Subcutaneous abdominal adipose tissue (tissue), 5 donors: ENCODE data around the gene GALNT8.

ENCODE experiments used
- H3K27ac ChIP-seq: one replicate; pipeline ENCODE4 v1.7.0; 2013; ENCODE audit warnings: low read depth, mild to moderate bottlenecking, inconsistent platforms, low read length, moderate library complexity
- H3K27me3 ChIP-seq, 5 donors: one replicate each; pipeline ENCODE4 v1.7.0; 2013; ENCODE audit warnings: low read length in 5 of 5, inconsistent platforms in 1 of 5; ENCODE audit not compliant: control insufficient read depth in 5 of 5, insufficient read depth in 4 of 5
- H3K36me3 ChIP-seq, 5 donors: one replicate each; pipeline ENCODE4 v1.7.0; 2013; ENCODE audit warnings: low read length in 5 of 5; ENCODE audit not compliant: control insufficient read depth in 5 of 5, insufficient read depth in 5 of 5
- H3K4me1 ChIP-seq, 5 donors: one replicate each; pipeline ENCODE4 v1.7.0; 2013; ENCODE audit warnings: low read length in 5 of 5, mild to moderate bottlenecking in 3 of 5, moderate library complexity in 1 of 5; ENCODE audit not compliant: control insufficient read depth in 5 of 5, insufficient read depth in 5 of 5
- H3K4me3 ChIP-seq, 5 donors: one replicate each; pipeline ENCODE4 v1.7.0; 2013; ENCODE audit warnings: low read length in 5 of 5, low read depth in 1 of 5
- H3K9ac ChIP-seq, 5 donors: one replicate each; pipeline ENCODE4 v1.7.0; 2013; ENCODE audit warnings: low read length in 5 of 5, mild to moderate bottlenecking in 4 of 5, moderate library complexity in 3 of 5
- H3K9me3 ChIP-seq, 5 donors: one replicate each; pipeline ENCODE4 v1.7.0; 2013; ENCODE audit warnings: low read length in 5 of 5; ENCODE audit not compliant: control insufficient read depth in 5 of 5
- donor health status: healthy.
- donor health status: healthy.
- donor health status: healthy.
- donor health status: healthy.
- donor health status: healthy.

Gene GALNT8

GRCh38 chr12:4809013-4809448 lies 88.8 kb downstream of the GALNT8 start:
- Histone ChIP-seq H3K4me1 (peaks cover 0 to 14% (median 11%) of the 10 kb centered on the region in 5 donors), H3K9me3 (no peaks in the 10 kb centered on the region), H3K27ac (no peak overlapping the region), H3K9ac (no peak overlapping the region), H3K27me3 (peaks cover 5 to 41% (median 30%) of the 10 kb centered on the region in 5 donors), H3K36me3 (no peaks in the 10 kb centered on the region), H3K4me3 (peak overlapping the region in 4 of 5 donors; percentile 36 to 60 (median 52))

- Histone ChIP-seq H3K9ac (no peak overlapping the region), H3K4me1 (peaks cover 0 to 14% (median 11%) of the 10 kb centered on the region in 5 donors), H3K36me3 (no peaks in the 10 kb centered on the region), H3K4me3 (peak overlapping the region in 4 of 5 donors; percentile 36 to 60 (median 52)), H3K27ac (no peak overlapping the region), H3K27me3 (peaks cover 5 to 41% (median 30%) of the 10 kb centered on the region in 5 donors), H3K9me3 (no peaks in the 10 kb centered on the region)
These were observed 89.4 kb downstream of the GALNT8 start for GRCh38 chr12:4809449-4810218.

GRCh38 chr12:4810219-4810671 lies 90.0 kb downstream of the GALNT8 start:
- Histone ChIP-seq H3K9me3 (no peaks in the 10 kb centered on the region), H3K36me3 (no peaks in the 10 kb centered on the region), H3K27ac (no peak overlapping the region), H3K4me3 (peak overlapping the region in 3 of 5 donors; percentile 36 to 60 (median 49)), H3K9ac (no peak overlapping the region), H3K4me1 (peaks cover 0 to 14% (median 11%) of the 10 kb centered on the region in 5 donors), H3K27me3 (peaks cover 5 to 41% (median 30%) of the 10 kb centered on the region in 5 donors)

- Histone ChIP-seq H3K27me3 (peaks cover 5 to 38% (median 30%) of the 10 kb centered on the region in 5 donors), H3K9ac (no peak overlapping the region), H3K9me3 (no peaks in the 10 kb centered on the region), H3K27ac (no peak overlapping the region), H3K36me3 (no peaks in the 10 kb centered on the region), H3K4me3 (no peak overlapping the region), H3K4me1 (peaks cover 0 to 14% (median 11%) of the 10 kb centered on the region in 5 donors)
These were observed 92.6 kb downstream of the GALNT8 start for GRCh38 chr12:4812624-4813327.

GRCh38 chr12:4813741-4814140 lies 93.5 kb downstream of the GALNT8 start:
- Histone ChIP-seq H3K9me3 (no peaks in the 10 kb centered on the region), H3K9ac (no peak overlapping the region), H3K27me3 (peaks cover 5 to 32% (median 23%) of the 10 kb centered on the region in 5 donors), H3K27ac (no peak overlapping the region), H3K4me1 (peaks cover 0 to 14% (median 11%) of the 10 kb centered on the region in 5 donors), H3K4me3 (no peak overlapping the region), H3K36me3 (no peaks in the 10 kb centered on the region)

- Histone ChIP-seq H3K4me3 (no peak overlapping the region), H3K27me3 (peaks cover 5 to 33% (median 19%) of the 10 kb centered on the region in 5 donors), H3K4me1 (peaks cover 0 to 14% (median 9%) of the 10 kb centered on the region in 5 donors), H3K36me3 (no peaks in the 10 kb centered on the region), H3K27ac (no peak overlapping the region), H3K9ac (no peak overlapping the region), H3K9me3 (no peaks in the 10 kb centered on the region)
These were observed 94.3 kb downstream of the GALNT8 start for GRCh38 chr12:4814485-4814884.

- Histone ChIP-seq H3K9ac (no peak overlapping the region), H3K27me3 (peaks cover 0 to 21% (median under 1%) of the 10 kb centered on the region in 5 donors), H3K9me3 (no peaks in the 10 kb centered on the region), H3K4me3 (no peak overlapping the region), H3K27ac (no peak overlapping the region), H3K36me3 (no peaks in the 10 kb centered on the region), H3K4me1 (peaks cover 0 to 5% (median 2%) of the 10 kb centered on the region in 5 donors)
These were observed 96.7 kb downstream of the GALNT8 start for GRCh38 chr12:4816744-4817525.

GRCh38 chr12:4817880-4818279 lies 97.7 kb downstream of the GALNT8 start:
- H3K9me3 ChIP-seq = no peaks in the 10 kb centered on the region
- H3K9ac ChIP-seq = no peak overlapping the region
- H3K4me1 ChIP-seq = peaks cover 0 to 5% (median 2%) of the 10 kb centered on the region in 5 donors
- no peak overlapping the region for H3K27ac ChIP-seq
- H3K4me3 ChIP-seq = no peak overlapping the region
- H3K36me3 ChIP-seq = no peaks in the 10 kb centered on the region
- peaks cover 0 to 19% (median 0%) of the 10 kb centered on the region in 5 donors for H3K27me3 ChIP-seq

GRCh38 chr12:4819654-4820053 lies 99.5 kb downstream of the GALNT8 start:
- H3K9ac ChIP-seq = no peak overlapping the region
- no peaks in the 10 kb centered on the region for H3K36me3 ChIP-seq
- no peaks in the 10 kb centered on the region for H3K9me3 ChIP-seq
- peaks cover 0 to 5% (median 2%) of the 10 kb centered on the region in 5 donors for H3K4me1 ChIP-seq
- no peak overlapping the region for H3K27ac ChIP-seq
- no peak overlapping the region for H3K4me3 ChIP-seq
- peaks cover 0 to 14% (median 0%) of the 10 kb centered on the region in 5 donors for H3K27me3 ChIP-seq
